Loucy (cell line): ENCODE data around the gene TNFRSF11A.

Experiments used
- EZH2phosphoT487 ChIP-seq: fragments of 200-600 bp; IDR thresholded peaks from 2 replicates; pipeline ENCODE4 v1.6.1; 2018; ENCODE audit warnings: antibody characterized with exemption, mild to moderate bottlenecking, moderate library complexity, borderline replicate concordance
- TF ChIP-seq, protein P1 (sequence below): fragments of 200-600 bp; sonication (generic); conservative IDR thresholded peaks from 2 replicates; pipeline ENCODE4 v1.5.1; 2014; ENCODE audit warnings: mild to moderate bottlenecking, antibody characterized with exemption, low read length

DNA sequence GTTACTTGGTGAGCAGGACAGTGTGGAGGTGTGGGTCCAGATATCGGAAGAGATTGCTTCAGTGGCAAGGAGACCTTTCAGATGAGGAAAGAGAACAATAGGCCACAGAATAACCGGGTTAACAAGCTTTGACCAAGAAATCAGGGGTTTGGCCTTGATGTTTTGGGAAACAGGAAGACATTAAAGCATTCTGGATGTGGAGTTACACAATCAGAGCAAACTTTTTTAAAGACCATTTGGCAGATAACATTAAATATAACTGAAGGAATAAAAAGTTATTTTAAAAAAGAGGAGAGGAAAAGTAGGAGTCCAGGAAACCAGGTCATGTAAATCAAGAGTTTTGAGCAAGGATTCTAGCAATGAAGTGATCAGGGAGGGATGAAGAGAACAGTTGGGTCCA lies 35.7 kb downstream of the TNFRSF11A start:
- no peak for TF ChIP-seq EZH2phosphoT487
- TF ChIP-seq, protein P1, sequence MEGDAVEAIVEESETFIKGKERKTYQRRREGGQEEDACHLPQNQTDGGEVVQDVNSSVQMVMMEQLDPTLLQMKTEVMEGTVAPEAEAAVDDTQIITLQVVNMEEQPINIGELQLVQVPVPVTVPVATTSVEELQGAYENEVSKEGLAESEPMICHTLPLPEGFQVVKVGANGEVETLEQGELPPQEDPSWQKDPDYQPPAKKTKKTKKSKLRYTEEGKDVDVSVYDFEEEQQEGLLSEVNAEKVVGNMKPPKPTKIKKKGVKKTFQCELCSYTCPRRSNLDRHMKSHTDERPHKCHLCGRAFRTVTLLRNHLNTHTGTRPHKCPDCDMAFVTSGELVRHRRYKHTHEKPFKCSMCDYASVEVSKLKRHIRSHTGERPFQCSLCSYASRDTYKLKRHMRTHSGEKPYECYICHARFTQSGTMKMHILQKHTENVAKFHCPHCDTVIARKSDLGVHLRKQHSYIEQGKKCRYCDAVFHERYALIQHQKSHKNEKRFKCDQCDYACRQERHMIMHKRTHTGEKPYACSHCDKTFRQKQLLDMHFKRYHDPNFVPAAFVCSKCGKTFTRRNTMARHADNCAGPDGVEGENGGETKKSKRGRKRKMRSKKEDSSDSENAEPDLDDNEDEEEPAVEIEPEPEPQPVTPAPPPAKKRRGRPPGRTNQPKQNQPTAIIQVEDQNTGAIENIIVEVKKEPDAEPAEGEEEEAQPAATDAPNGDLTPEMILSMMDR, result no peak
